ENCODE results near the gene GGT1.
"Not testable (repeated sequence)": the region's sequence is repeated elsewhere in the genome, so short reads cannot be mapped to it uniquely, and the experiment has no call there.

The GGT1 gene

DNA sequence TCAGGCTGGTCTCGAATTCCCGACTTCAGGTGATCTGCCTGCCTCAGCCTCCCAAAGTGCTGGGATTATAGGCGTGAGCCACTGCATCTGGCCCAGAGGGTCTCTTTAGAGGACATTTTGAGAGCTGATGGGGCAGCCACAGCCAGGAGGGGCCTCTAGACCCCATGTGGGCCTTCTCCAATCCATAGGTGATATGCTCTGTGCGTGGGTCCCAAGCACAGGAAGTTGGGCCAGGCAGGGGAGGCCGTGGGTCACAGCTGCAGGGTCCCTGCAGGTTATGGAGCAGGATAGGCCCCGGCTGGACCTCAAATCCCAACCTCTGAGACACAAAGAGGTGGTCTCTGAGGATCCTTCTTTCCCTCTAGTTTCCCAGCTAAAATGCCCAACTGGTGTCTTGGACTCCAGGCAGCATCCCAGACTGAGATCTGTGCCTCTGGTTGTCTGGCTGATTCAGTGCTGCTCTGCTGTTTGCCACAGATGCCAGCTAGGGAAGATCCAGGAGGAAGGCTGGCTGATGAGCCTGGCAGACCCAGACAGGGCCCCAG is 11.6 kb upstream of the GGT1 start:
- Histone ChIP-seq H3K9me3 (ENCODE audit: insufficient read depth, low read depth, low read length) (no peaks in the 10 kb centered on the region), H4K20me1 (ENCODE audit: insufficient read depth, low read length, poor library complexity, severe bottlenecking) (no peaks in the 10 kb centered on the region), H3K27me3 (ENCODE audit: insufficient read depth, low read length, poor library complexity, severe bottlenecking) (no peaks in the 10 kb centered on the region), H3K4me2 (ENCODE audit: low read depth, low read length, poor library complexity, severe bottlenecking) (no peak overlapping the region), H3K9ac (ENCODE audit: low read depth, low read length, poor library complexity, severe bottlenecking) (no peak overlapping the region), H3F3A (ENCODE audit: low read depth) (no peaks in the 10 kb centered on the region), H2AFZ (ENCODE audit: low read length) (no peak overlapping the region), H3K36me3 (ENCODE audit: insufficient read depth, low read length) (no peaks in the 10 kb centered on the region), H3K79me2 (ENCODE audit: insufficient read depth, low read length) (no peaks in the 10 kb centered on the region), H3K4me1 (ENCODE audit: insufficient read depth, low read length, poor library complexity, severe bottlenecking) (peaks cover 8% of the 10 kb centered on the region), H3K4me3 (ENCODE audit: low read length, poor library complexity, severe bottlenecking) (no peak overlapping the region), H3K9me2 (replicated peaks; ENCODE audit: low read depth, low read length) (no peaks in the 10 kb centered on the region)
- TF ChIP-seq EZH2phosphoT487 (IDR thresholded peaks at IDR 0.05; ENCODE audit: borderline replicate concordance) (no peak), CTCF (conservative IDR thresholded peaks at IDR 0.05; ENCODE audit: low read length) (no peak)

GRCh38 chr22:24592058-24592850 is 10.7 kb upstream of the GGT1 start:
- no peak overlapping the region for H3K9ac ChIP-seq (ENCODE audit: low read depth, low read length, poor library complexity, severe bottlenecking)
- no peaks in the 10 kb centered on the region for H4K20me1 ChIP-seq (ENCODE audit: insufficient read depth, low read length, poor library complexity, severe bottlenecking)
- no peak overlapping the region for H3K4me2 ChIP-seq (ENCODE audit: low read depth, low read length, poor library complexity, severe bottlenecking)
- H3K4me3 ChIP-seq (ENCODE audit: low read length, poor library complexity, severe bottlenecking), result no peak overlapping the region
- peaks cover 8% of the 10 kb centered on the region for H3K4me1 ChIP-seq (ENCODE audit: insufficient read depth, low read length, poor library complexity, severe bottlenecking)
- no peaks in the 10 kb centered on the region for H3K27me3 ChIP-seq (ENCODE audit: insufficient read depth, low read length, poor library complexity, severe bottlenecking)
- no peaks in the 10 kb centered on the region for H3F3A ChIP-seq (ENCODE audit: low read depth)
- no peaks in the 10 kb centered on the region for H3K9me2 ChIP-seq (replicated peaks; ENCODE audit: low read depth, low read length)
- H3K9me3 ChIP-seq (ENCODE audit: insufficient read depth, low read depth, low read length), result no peaks in the 10 kb centered on the region
- no peaks in the 10 kb centered on the region for H3K36me3 ChIP-seq (ENCODE audit: insufficient read depth, low read length)
- H2AFZ ChIP-seq (ENCODE audit: low read length), result no peak overlapping the region
- H3K79me2 ChIP-seq (ENCODE audit: insufficient read depth, low read length), result no peaks in the 10 kb centered on the region
- TF ChIP-seq EZH2phosphoT487 (IDR thresholded peaks at IDR 0.05; ENCODE audit: borderline replicate concordance), result no peak
- no peak for TF ChIP-seq CTCF (conservative IDR thresholded peaks at IDR 0.05; ENCODE audit: low read length)

DNA sequence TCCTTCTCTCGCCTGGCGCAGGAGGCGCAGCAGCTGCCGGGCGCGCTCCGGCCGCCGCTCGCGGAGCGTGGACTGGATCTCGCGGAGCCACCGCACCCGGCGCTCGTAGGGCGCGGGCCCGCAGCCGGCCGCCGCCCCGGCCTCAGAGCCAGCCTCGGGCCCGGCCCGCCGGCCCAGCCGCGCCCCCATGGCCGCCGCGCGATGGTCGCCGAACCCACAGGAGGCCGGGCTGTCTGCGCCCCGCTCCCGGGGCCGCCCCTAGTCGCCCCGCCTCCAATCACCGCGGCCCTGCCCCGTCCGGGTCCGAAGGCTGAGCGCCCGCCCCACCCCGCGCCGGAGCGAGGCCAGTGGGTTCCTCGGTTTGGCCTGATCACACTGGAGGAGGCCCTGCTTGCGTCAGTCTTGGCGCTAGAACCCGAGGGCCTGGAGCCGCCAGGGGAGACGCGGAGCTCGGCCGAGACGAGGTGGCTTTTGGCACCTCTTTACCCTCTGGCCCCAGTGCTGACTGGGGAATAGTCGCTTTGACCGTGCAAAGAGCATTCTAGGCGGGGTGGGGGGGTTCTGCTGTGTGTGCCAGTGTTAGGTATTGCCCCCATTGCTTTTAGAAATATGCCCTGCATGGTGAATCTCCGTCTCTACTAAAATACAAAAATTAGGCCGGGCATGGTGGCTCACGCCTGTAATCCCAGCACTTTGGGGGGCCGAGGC is 10.0 kb upstream of the GGT1 start, which contains the start of gene LRRC75B:
LRRC75B (minus strand) TSS at position 223 of the 708 bp plus-strand sequence; CDS start at position 189, 34 bp downstream.
- no peak for TF ChIP-seq CTCF (conservative IDR thresholded peaks at IDR 0.05; ENCODE audit: low read length)
- TF ChIP-seq EZH2phosphoT487 (IDR thresholded peaks at IDR 0.05; ENCODE audit: borderline replicate concordance), result no peak
- H2AFZ ChIP-seq (ENCODE audit: low read length), result no peak within 1 kb of the TSS
- no peaks in the 10 kb centered on the region for H3F3A ChIP-seq (ENCODE audit: low read depth)
- H3K36me3 ChIP-seq (ENCODE audit: insufficient read depth, low read length), result no peaks in the 10 kb centered on the region
- no peaks in the 10 kb centered on the region for H4K20me1 ChIP-seq (ENCODE audit: insufficient read depth, low read length, poor library complexity, severe bottlenecking)
- H3K4me2 ChIP-seq (ENCODE audit: low read depth, low read length, poor library complexity, severe bottlenecking), result no peak within 1 kb of the TSS
- peaks cover 14% of the 10 kb centered on the region for H3K4me1 ChIP-seq (ENCODE audit: insufficient read depth, low read length, poor library complexity, severe bottlenecking)
- H3K79me2 ChIP-seq (ENCODE audit: insufficient read depth, low read length), result no peaks in the 10 kb centered on the region
- H3K27me3 ChIP-seq (ENCODE audit: insufficient read depth, low read length, poor library complexity, severe bottlenecking), result no peaks in the 10 kb centered on the region
- no peak within 1 kb of the TSS for H3K9ac ChIP-seq (ENCODE audit: low read depth, low read length, poor library complexity, severe bottlenecking)
- H3K9me2 ChIP-seq (replicated peaks; ENCODE audit: low read depth, low read length), result no peaks in the 10 kb centered on the region
- H3K9me3 ChIP-seq (ENCODE audit: insufficient read depth, low read depth, low read length), result no peaks in the 10 kb centered on the region
- H3K4me3 ChIP-seq (ENCODE audit: low read length, poor library complexity, severe bottlenecking), result no peak within 1 kb of the TSS

DNA sequence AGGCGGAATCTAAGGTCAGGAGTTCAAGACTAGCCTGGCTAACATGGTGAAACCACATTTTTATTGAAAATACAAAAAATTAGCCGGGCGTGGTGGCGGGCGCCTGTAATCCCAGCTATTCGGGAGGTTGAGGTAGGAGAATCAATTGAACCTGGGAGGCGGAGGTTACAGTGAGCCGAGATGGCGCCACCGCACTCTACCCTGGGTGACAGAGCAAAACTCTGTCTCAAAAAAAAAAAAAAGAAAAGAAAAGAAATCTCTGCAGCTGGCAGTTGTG is 9.5 kb upstream of the GGT1 start:
- not testable (repeated sequence) for H3K36me3 ChIP-seq (ENCODE audit: insufficient read depth, low read length); H3K9ac ChIP-seq (ENCODE audit: low read depth, low read length, poor library complexity, severe bottlenecking); H3K27me3 ChIP-seq (ENCODE audit: insufficient read depth, low read length, poor library complexity, severe bottlenecking); H3K79me2 ChIP-seq (ENCODE audit: insufficient read depth, low read length); H3F3A ChIP-seq (ENCODE audit: low read depth); H2AFZ ChIP-seq (ENCODE audit: low read length); H3K9me2 ChIP-seq (replicated peaks; ENCODE audit: low read depth, low read length); H3K4me2 ChIP-seq (ENCODE audit: low read depth, low read length, poor library complexity, severe bottlenecking); H4K20me1 ChIP-seq (ENCODE audit: insufficient read depth, low read length, poor library complexity, severe bottlenecking); H3K9me3 ChIP-seq (ENCODE audit: insufficient read depth, low read depth, low read length); H3K4me3 ChIP-seq (ENCODE audit: low read length, poor library complexity, severe bottlenecking)
- H3K4me1 ChIP-seq (ENCODE audit: insufficient read depth, low read length, poor library complexity, severe bottlenecking), result peaks cover 18% of the 10 kb centered on the region
